GM19438 (cell line): ENCODE measurements around the gene OR10A3.

Source experiments
- ATAC-seq: cut with Tn5 transposase; IDR thresholded peaks from one replicate; pipeline ENCODE4 v1.9.1; 2021; ENCODE audit warnings: low read depth; ENCODE audit not compliant: unreplicated experiment

OR10A3 gene

GRCh38 chr11:7944123-7944522 is 2.6 kb upstream of the OR10A3 start:
- ATAC-seq = no peak

DNA sequence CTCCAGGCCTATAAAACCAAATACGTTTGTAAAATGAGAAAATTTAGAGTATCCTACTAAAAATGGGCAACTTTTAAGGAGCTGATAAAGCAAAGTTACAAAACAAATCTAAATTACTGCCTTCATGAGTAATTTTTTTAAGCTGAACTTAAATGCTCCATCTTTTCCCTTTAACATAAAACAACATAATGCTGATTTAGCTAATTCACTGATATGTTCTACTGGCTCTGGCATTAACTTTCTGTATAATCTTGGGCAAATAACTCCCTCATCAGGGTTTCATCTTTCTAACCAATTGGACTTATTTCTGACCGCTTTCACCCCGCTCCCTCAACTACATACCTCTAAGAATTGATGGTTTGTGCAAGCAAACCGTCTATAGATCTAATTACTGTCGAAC is 362 bp downstream of the OR10A3 start:
- ATAC-seq = no peak

DNA sequence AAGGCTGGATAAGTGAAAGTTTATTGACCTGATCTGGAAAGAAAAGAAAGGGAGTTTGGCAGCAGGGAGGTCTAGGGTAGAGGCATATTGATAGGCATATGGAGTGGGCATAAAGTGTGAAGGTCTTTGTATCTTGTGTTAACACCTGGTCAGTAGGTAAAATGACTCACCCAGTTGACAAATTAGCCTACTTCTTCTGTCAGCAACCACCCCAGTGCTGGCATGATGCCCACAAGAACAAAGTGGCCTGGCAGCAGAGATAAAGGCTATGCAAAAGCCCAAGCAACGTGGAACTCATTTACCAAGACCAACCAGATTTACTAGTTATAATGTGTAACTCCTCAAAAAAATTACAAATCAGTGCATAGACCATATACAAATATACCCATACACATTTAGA is 4.9 kb downstream of the OR10A3 start:
- no peak for ATAC-seq

DNA sequence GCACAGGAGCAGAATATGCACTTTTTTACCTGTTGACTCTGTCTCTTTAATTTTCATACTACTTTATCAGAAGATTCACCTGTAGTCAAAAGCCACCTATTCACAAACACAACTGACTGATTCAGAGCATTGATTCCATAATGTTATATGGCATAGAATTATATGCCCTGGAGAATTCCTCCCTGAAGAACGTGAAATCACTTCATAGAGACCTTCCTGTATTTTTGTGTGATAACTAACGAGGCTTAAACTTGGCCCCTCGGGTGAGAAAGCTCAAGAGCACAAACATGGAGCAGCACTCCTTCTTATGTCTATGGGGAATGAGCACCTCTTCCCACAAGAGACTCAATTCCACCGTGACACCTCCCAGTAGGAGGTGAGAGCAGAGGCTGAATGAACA is 10.3 kb downstream of the OR10A3 start, which contains the start of gene OR10A6:
OR10A6 (minus strand) TSS at position 101 of the 400 bp plus-strand sequence. CDS start 2,606 bp downstream, outside the sequence.
- ATAC-seq = no peak

DNA sequence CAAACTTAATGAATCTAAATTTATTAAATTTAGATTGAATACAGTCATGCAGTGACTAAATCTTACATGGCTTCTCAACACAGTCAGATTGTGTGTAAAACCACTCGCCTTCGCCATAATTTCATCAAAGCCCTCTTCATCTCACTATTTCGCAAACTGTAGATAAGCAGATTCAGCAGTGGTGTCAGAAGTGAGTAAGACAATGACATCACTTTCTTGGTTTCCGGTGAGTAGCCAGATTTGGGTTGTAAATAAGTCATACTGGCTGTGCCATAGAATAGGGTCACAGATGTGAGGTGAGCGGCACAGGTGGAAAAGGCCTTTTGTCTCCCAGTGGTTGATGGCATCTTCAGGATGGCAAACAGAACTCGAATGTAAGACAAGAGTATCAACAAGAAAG is 13.9 kb downstream of the OR10A3 start:
- no peak for ATAC-seq

GRCh38 chr11:7924536-7924935 is 17.0 kb downstream of the OR10A3 start:
- ATAC-seq = no peak

GRCh38 chr11:7918141-7918540 is 23.4 kb downstream of the OR10A3 start:
- ATAC-seq = no peak

GRCh38 chr11:7911011-7911410 is 30.5 kb downstream of the OR10A3 start:
- ATAC-seq = no peak

DNA sequence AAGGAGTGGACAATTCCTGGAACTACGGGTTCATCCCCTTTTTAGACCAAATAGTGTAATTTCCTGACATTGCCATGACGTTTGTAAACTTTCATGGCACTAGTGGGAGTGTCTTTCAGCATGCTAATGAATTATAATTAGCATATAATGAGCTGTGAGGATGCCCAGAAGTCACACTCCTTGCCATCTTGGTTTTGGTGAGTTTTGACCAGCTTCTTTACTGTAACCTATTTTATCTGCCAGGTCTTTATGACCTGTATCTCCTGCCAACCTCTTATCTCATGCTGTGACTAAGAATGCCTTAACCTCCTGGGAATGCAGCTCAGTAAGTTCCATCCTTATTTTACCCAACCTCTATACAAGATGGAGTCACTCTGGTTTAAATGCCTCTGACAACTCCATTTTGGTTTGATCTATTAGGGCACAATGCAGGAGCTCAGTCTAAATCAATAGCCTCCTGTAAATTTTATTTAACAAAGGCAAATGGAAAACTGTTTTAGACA is 31.2 kb downstream of the OR10A3 start:
- no peak for ATAC-seq

DNA sequence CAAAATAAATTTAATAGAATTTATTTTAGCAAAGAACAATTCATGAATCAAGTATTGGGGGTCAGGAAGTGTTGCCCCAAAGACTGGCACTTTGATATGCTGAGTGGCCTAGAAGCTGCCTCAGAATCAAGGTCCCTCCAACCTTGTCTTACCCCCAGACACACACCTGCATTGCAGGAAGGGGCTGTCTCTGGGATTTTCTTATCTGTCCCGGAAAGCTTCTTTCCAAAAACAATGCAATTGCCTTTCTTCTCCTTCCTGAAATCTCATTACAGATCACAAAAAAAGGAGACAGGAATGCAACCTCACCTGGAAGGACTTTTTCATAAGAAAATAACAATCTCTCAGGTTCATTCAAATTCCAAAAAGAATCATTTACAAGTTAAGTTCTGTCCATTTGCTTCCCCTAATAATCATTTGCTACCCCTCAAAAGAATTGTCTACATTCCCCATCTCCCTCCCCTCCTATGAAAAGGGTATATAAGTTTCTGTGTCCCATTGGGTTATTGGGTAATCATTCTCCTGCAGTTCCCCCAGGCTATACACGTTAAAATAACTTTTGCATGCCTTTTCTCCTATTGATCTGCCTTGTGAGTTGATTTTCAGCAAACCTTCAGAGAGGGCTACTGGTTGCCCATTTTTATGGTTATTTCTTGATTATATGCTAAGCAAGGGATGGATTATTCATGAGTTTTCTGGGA is 31.8 kb downstream of the OR10A3 start:
- ATAC-seq = no peak

GRCh38 chr11:7907121-7907520 is 34.4 kb downstream of the OR10A3 start:
- no peak for ATAC-seq

- no peak for ATAC-seq
Measured at GRCh38 chr11:7906481-7906880, 35.0 kb downstream of the OR10A3 start.

DNA sequence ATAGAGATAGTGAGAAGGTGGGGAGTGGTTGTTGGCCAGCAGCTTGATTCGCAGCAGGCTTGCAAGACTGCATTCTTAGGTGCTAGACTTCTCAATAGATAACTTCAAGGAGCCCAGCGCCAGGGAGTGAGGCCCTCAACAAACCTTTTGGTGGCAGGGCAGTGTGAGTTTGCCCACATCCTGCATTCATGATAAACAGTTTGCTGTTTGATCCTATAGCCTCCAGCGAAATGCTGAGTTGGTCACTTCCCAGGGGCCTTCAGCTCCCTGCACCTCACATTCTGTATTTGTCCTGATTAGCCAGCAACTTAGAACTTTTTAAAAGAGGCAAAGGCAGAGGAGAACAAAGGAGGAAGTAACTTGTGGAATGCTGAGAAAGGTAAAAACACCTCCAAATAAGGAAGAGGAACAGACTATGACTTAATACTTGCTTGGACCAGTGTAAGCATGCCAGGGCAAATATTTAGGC is 35.5 kb downstream of the OR10A3 start:
- ATAC-seq = no peak

GRCh38 chr11:7905549-7905948 is 36.0 kb downstream of the OR10A3 start:
- no peak for ATAC-seq

DNA sequence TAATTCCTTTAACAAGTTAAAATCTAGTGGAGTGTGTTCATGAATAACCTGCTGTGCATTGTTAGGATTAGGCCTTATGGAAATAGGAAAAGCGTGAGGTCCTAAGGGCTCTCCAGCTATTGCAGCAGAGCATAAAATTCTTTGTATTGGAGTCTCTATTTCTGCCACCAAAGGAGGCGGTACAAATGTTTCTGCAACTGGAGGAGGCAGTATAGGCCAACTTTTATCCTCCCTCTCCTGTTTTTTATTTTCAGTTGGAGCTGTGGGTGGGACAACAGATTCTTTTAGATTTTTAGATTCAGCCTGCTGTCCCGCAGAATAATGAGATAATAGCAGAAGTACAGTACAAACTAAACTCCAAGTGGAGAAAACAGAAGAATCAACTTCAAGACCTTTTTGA is 36.6 kb downstream of the OR10A3 start:
- ATAC-seq = no peak

GRCh38 chr11:7903940-7904339 is 37.6 kb downstream of the OR10A3 start:
- no peak for ATAC-seq

GRCh38 chr11:7901319-7901854 is 40.1 kb downstream of the OR10A3 start:
- ATAC-seq = no peak

- ATAC-seq = no peak
Measured at GRCh38 chr11:7900686-7901085, 40.8 kb downstream of the OR10A3 start.

DNA sequence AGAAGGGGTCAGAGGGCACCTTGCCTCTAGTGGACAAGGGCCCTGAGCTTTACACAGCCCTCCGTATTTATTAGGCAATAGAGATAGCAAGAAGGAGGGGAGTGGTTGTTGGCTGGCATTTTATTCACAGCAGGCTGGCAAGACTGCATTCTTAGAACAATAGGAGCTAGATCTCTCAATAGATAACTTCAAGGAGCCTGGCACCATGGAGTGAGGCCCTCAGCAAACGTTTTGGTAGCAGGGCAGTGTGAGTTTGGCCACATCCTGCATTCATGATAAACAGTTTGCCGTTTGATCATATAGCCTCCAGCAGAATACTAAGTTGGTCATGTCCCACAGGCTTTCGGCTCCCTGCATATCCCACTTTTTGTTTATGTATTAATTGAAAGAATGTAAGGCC is 42.1 kb downstream of the OR10A3 start:
- ATAC-seq = no peak

DNA sequence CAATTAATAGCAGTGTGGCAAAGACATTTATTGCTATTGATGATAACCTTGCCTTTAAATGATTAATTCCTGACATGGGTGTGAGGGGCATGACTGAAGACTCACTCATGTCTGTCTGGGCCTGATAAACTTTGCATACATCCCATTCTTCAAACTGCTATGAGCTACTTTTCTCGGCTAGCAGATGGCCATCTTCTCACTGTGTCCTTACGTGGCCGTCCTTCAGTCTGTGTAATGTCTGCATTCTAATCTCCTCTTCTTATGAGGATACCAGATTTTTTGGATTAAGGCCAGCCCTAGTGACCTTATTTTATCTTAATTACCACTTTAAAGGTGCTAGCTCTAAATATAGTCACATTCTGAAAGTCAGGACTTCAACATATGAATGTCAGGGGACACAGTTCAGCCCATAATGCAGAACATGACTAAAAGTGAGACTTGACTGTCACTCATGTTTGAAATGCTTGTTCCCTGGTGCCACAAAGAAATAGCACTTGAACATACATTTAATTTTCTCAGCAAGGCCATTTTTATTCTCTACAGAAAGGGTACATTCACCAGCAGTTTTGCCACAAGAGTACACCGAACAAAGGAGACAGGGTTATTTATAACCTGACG is 42.7 kb downstream of the OR10A3 start:
- no peak for ATAC-seq

- no peak for ATAC-seq
Measured at GRCh38 chr11:7896009-7896785, 45.3 kb downstream of the OR10A3 start.
